Measurements from ENCODE around the gene CD69. TPM values are rescaled to one million over a fixed set of nuclear protein-coding genes. Genes with fewer than 3 reads are reported as not detected.

CD69 gene
- total and polyA plus RNA-seq, 2 donors (not counting 1 experiment from before 2014, with no cell fraction given), result 45.1 to 997 TPM

- Histone ChIP-seq H4K20me1 (ENCODE audit: control insufficient read depth, insufficient read depth, low read length, poor library complexity, severe bottlenecking) (no peaks in the 10 kb centered on the region), H3K4me2 (replicated peaks; ENCODE audit: low read depth, low read length, poor library complexity, severe bottlenecking) (no peak overlapping the region), H3K9ac (ENCODE audit: low read length) (no peak overlapping the region), H3K79me2 (ENCODE audit: control insufficient read depth, insufficient read depth, low read length) (no peaks in the 10 kb centered on the region), H3K27me3 (replicated peaks in 1 of 4; ENCODE audit: control extremely low read depth in 1 of 4, control insufficient read depth in 3 of 4, insufficient read depth in 4 of 4, low read length in 3 of 4) (no peaks in the 10 kb centered on the region), H3K36me3 (replicated peaks in 1 of 2; ENCODE audit: control extremely low read depth in 1 of 2, control insufficient read depth in 1 of 2, extremely low read depth in 1 of 2, insufficient read depth in 2 of 2, low read length in 1 of 2) (no peaks in the 10 kb centered on the region), H3K27ac (ENCODE audit: low read length in 2 of 2) (no peak overlapping the region), H3K9me3 (ENCODE audit: control extremely low read depth in 1 of 3, control insufficient read depth in 2 of 3, insufficient read depth in 1 of 3, low read length in 2 of 3) (no peaks in the 10 kb centered on the region), H3K4me1 (ENCODE audit: control insufficient read depth in 2 of 2, insufficient read depth in 2 of 2, low read length in 2 of 2) (peaks cover 3 to 22% of the 10 kb centered on the region in 2 donors), H2AFZ (ENCODE audit: insufficient read depth, low read depth, low read length, poor library complexity, severe bottlenecking) (no peak overlapping the region), H3K4me3 (ENCODE audit: control extremely low read depth in 1 of 5, extremely low read depth in 1 of 5, insufficient read depth in 1 of 5, low read depth in 2 of 5, low read length in 4 of 5) (no peak overlapping the region)
- Mint-ChIP-seq H3K4me3 (no peak overlapping the region), H3K9me3 (ENCODE audit: insufficient read depth) (no peaks in the 10 kb centered on the region), H3K4me1 (peaks cover 34% of the 10 kb centered on the region), H3K27me3 (no peaks in the 10 kb centered on the region), H3K27ac (no peak overlapping the region)
- DNase-seq (no peak), ATAC-seq (ENCODE audit: low read depth) (no peak)
- CTCF ChIA-PET, result interaction anchor here (0.7 to 3.4 kb wide), 2 partner anchors 23 to 26 kb away, joined by 3 to 11 read pairs; no protein-coding TSS in a partner anchor
- no peak for TF ChIP-seq CTCF (IDR thresholded peaks at IDR 0.05)
- no peak for TF ChIP-seq EZH2 (IDR thresholded peaks at IDR 0.05; ENCODE audit: borderline replicate concordance, insufficient read depth, low read depth, low read length, poor library complexity, severe bottlenecking)
- intact Hi-C loops (cut with micrococcal nuclease), result no loop called here
- WGBS (ENCODE audit: insufficient coverage), result 100% methylated on average over 1 of the region's 3 CpGs
- POLR2A ChIA-PET, result no interaction called here
These were observed 16.1 kb upstream of the CD69 start for GRCh38 chr12:9776781-9777180.

GRCh38 chr12:9773216-9773877 is 12.6 kb upstream of the CD69 start:
- peaks cover 0 to 16% of the 10 kb centered on the region in 2 donors for H3K4me1 ChIP-seq (ENCODE audit: control insufficient read depth in 2 of 2, insufficient read depth in 2 of 2, low read length in 2 of 2)
- intact Hi-C loops (cut with micrococcal nuclease), result no loop called here
- no peak overlapping the region for H3K4me3 ChIP-seq (ENCODE audit: control extremely low read depth in 1 of 5, extremely low read depth in 1 of 5, insufficient read depth in 1 of 5, low read depth in 2 of 5, low read length in 4 of 5)
- H3K4me2 ChIP-seq (replicated peaks; ENCODE audit: low read depth, low read length, poor library complexity, severe bottlenecking), result no peak overlapping the region
- H4K20me1 ChIP-seq (ENCODE audit: control insufficient read depth, insufficient read depth, low read length, poor library complexity, severe bottlenecking), result no peaks in the 10 kb centered on the region
- ChIA-PET CTCF (interaction anchor here (1.0 to 1.3 kb wide), 2 partner anchors 14 to 442 kb away, joined by 3 read pairs; no protein-coding TSS in a partner anchor), POLR2A (no interaction called here)
- no peaks in the 10 kb centered on the region for H3K79me2 ChIP-seq (ENCODE audit: control insufficient read depth, insufficient read depth, low read length)
- H3K27me3 ChIP-seq (replicated peaks in 1 of 4; ENCODE audit: control extremely low read depth in 1 of 4, control insufficient read depth in 3 of 4, insufficient read depth in 4 of 4, low read length in 3 of 4), result no peaks in the 10 kb centered on the region
- no peak overlapping the region for H3K4me3 Mint-ChIP-seq
- H2AFZ ChIP-seq (ENCODE audit: insufficient read depth, low read depth, low read length, poor library complexity, severe bottlenecking), result no peak overlapping the region
- H3K4me1 Mint-ChIP-seq, result peaks cover 31% of the 10 kb centered on the region
- WGBS (ENCODE audit: insufficient coverage), result no CpG with 5 or more reads among the region's 2 CpGs
- TF ChIP-seq EZH2 (IDR thresholded peaks at IDR 0.05; ENCODE audit: borderline replicate concordance, insufficient read depth, low read depth, low read length, poor library complexity, severe bottlenecking) (no peak), CTCF (IDR thresholded peaks at IDR 0.05) (no peak)
- no peaks in the 10 kb centered on the region for H3K27me3 Mint-ChIP-seq
- DNase-seq (no peak), ATAC-seq (ENCODE audit: low read depth) (no peak)
- no peaks in the 10 kb centered on the region for H3K9me3 Mint-ChIP-seq (ENCODE audit: insufficient read depth)
- H3K9ac ChIP-seq (ENCODE audit: low read length), result no peak overlapping the region
- no peaks in the 10 kb centered on the region for H3K9me3 ChIP-seq (ENCODE audit: control extremely low read depth in 1 of 3, control insufficient read depth in 2 of 3, insufficient read depth in 1 of 3, low read length in 2 of 3)
- no peak overlapping the region for H3K27ac ChIP-seq (ENCODE audit: low read length in 2 of 2)
- no peak overlapping the region for H3K27ac Mint-ChIP-seq
- no peaks in the 10 kb centered on the region for H3K36me3 ChIP-seq (replicated peaks in 1 of 2; ENCODE audit: control extremely low read depth in 1 of 2, control insufficient read depth in 1 of 2, extremely low read depth in 1 of 2, insufficient read depth in 2 of 2, low read length in 1 of 2)
